HepG2 (cell line): ENCODE results near the gene DDX24. TPM values are rescaled to one million over a fixed set of nuclear protein-coding genes. Genes with fewer than 3 reads are reported as not detected.

Source experiments
- ATAC-seq: fragments of 200-7000 bp; cut with Tn5 transposase; 3 replicates; pipeline ENCODE4 v1.9.1; 2020; ENCODE audit warnings: mild to moderate bottlenecking, moderate library complexity
- BruUV-seq: library from RNA; stranded (reverse); fragments of 400-500 nt; replicated peaks from 2 replicates; lab custom pipeline; 2021; lab: Mats Ljungman, UMichigan
- CTCF ChIA-PET: fragments of 300-600 bp; formaldehyde crosslinking; extraction: SDS; loops from one replicate; lab custom pipeline; 2021; ENCODE audit warnings: low total read pairs, inconsistent platforms, low intra/inter-chr PET ratio; lab: Yijun Ruan, JAX
- POLR2A ChIA-PET: fragments of 350-600 bp; sonication (Branson Sonifier 250); formaldehyde crosslinking; loops from one replicate; lab custom pipeline; 2020; ENCODE audit warnings: antibody characterized with exemption, inconsistent platforms; lab: Yijun Ruan, JAX
- DNase-seq: peaks from one replicate; pipeline ENCODE4 v3.0.0-alpha.2; 2015; ENCODE audit warnings: low spot score
- FAIRE-seq: peaks from 3 replicates; lab custom pipeline; 2011; peaks lifted over from hg19 to GRCh38; lab: Jason Lieb, UNC
- H2AFZ ChIP-seq: one replicate; pipeline ENCODE4 v1.6.1; 2011; ENCODE audit warnings: low read length, inconsistent platforms
- H3K27ac ChIP-seq: fragments of 300-600 bp; 3 replicates; pipeline ENCODE4 v1.8.0; 2011; ENCODE audit warnings: mixed run types, mild to moderate bottlenecking, mixed read lengths, low read length, inconsistent platforms; ENCODE audit not compliant: insufficient read depth; ENCODE audit errors: extremely low read length
- H3K27me3 ChIP-seq, 2 experiments: fragments of 200-600 bp in 1 of 2; 2 replicates in 1 of 2; 3 replicates in 1 of 2; pipeline versions ENCODE4 v1.6.0 to v1.8.0; 2011; ENCODE audit warnings: low read length in 2 of 2, mild to moderate bottlenecking in 2 of 2, moderate library complexity in 2 of 2, inconsistent platforms in 1 of 2; ENCODE audit not compliant: insufficient read depth in 2 of 2, control insufficient read depth in 1 of 2
- H3K36me3 ChIP-seq, 2 experiments: fragments of 200-600 bp in 1 of 2; replicated peaks in 1 of 2; 2 replicates in 1 of 2; 3 replicates in 1 of 2; pipeline versions ENCODE4 v1.5.1 to v1.8.0; 2011; ENCODE audit warnings: low read length in 2 of 2, inconsistent platforms in 1 of 2; ENCODE audit not compliant: insufficient read depth in 2 of 2, control insufficient read depth in 1 of 2
- H3K4me1 ChIP-seq: 2 replicates; pipeline ENCODE4 v1.5.1; 2012; ENCODE audit warnings: low read length, inconsistent platforms; ENCODE audit not compliant: insufficient read depth
- H3K4me2 ChIP-seq: 2 replicates; pipeline ENCODE4 v1.6.0; 2011; ENCODE audit warnings: low read depth, low read length, inconsistent platforms
- H3K4me3 ChIP-seq, 3 experiments: fragments of 200-600 bp in 1 of 3; sonication (generic), shearing (Covaris generic) in 1 of 3; replicated peaks in 1 of 3; 2 replicates each; pipeline ENCODE4 v1.5.1; 2011 to 2016; ENCODE audit warnings: low read length in 3 of 3, inconsistent platforms in 2 of 3, low read depth in 2 of 3, mild to moderate bottlenecking in 2 of 3, control low read depth in 1 of 3, mixed read lengths in 1 of 3; ENCODE audit not compliant: insufficient read depth in 1 of 3
- H3K79me2 ChIP-seq: one replicate; pipeline ENCODE4 v1.6.1; 2011; ENCODE audit warnings: low read length, inconsistent platforms; ENCODE audit not compliant: insufficient read depth
- H3K9ac ChIP-seq: 2 replicates; pipeline ENCODE4 v1.6.0; 2011; ENCODE audit warnings: mild to moderate bottlenecking, low read depth, low read length, inconsistent platforms; ENCODE audit not compliant: insufficient read depth
- H3K9me3 ChIP-seq: 2 replicates; pipeline ENCODE4 v1.5.1; 2012; ENCODE audit warnings: mild to moderate bottlenecking, low read length
- H4K20me1 ChIP-seq: 2 replicates; pipeline ENCODE4 v1.6.0; 2011; ENCODE audit warnings: inconsistent platforms, mild to moderate bottlenecking, low read length, moderate library complexity; ENCODE audit not compliant: insufficient read depth
- GFI1 ChIP-seq: sonication (generic); formaldehyde crosslinking; IDR thresholded peaks from 2 replicates; pipeline ENCODE4 v1.5.0; 2020; ENCODE audit warnings: missing genetic modification reagents, mild to moderate bottlenecking, borderline replicate concordance
- NR2F1 ChIP-seq, 2 experiments: fragments of 450-650 bp in 1 of 2; formaldehyde crosslinking in 1 of 2; IDR thresholded peaks; 2 replicates each; pipeline versions ENCODE4 v1.5.0 to v1.6.1; 2016 to 2020; ENCODE audit warnings: mild to moderate bottlenecking in 1 of 2, missing compliant biosample characterization in 1 of 2, missing genetic modification reagents in 1 of 2, moderate library complexity in 1 of 2
- STAG1 ChIP-seq: sonication (generic); formaldehyde crosslinking; IDR thresholded peaks from 2 replicates; pipeline ENCODE4 v1.4.0; 2020; ENCODE audit warnings: missing genetic modification reagents
- ZNF17 ChIP-seq: sonication (generic); formaldehyde crosslinking; IDR thresholded peaks from 2 replicates; pipeline ENCODE4 v1.5.0; 2020; ENCODE audit warnings: mild to moderate bottlenecking, missing genetic modification reagents
- ZNF253 ChIP-seq: sonication (generic); formaldehyde crosslinking; IDR thresholded peaks from 2 replicates; pipeline ENCODE4 v1.8.0; 2022; ENCODE audit warnings: mild to moderate bottlenecking, missing genetic modification reagents, borderline replicate concordance
- WGBS: methylation state at CpG from one replicate; pipeline ENCODE4 v1.1.6; 2017; ENCODE audit warnings: low lambda C conversion rate; 5-methylcytosine and 5-hydroxymethylcytosine counted together
- in situ Hi-C: cut with HindIII; loops from 2 replicates; pipeline ENCODE4 v1.10.0; 2017; ENCODE audit warnings: low pct_unique_long_range_greater_than_20kb; ENCODE audit not compliant: extremely low pct_ligation_motif_present
- intact Hi-C: fragments of 100-400 bp; cut with micrococcal nuclease; formaldehyde crosslinking; loops from one replicate; pipeline ENCODE4 v1.10.0; 2022; ENCODE audit not compliant: unreplicated experiment
- polyA plus RNA-seq, 8 experiments: library from polyadenylated mRNA; depleted of rRNA in 3 of 8; stranded (reverse) in 7 of 8; unstranded in 1 of 8; fragments of >200 nt; fragmentation: Illumina TruSeq in 4 of 8; extraction: Trizol in 4 of 8; gene quantifications; 2 replicates each; pipeline versions ENCODE4 v1.2.1 to v1.2.3, GENCODE V29; 2011 to 2016; ENCODE audit warnings: low read depth in 4 of 8, missing spikeins in 1 of 8, mixed read lengths in 1 of 8; ENCODE audit not compliant: insufficient read depth in 1 of 8
- total RNA-seq, 5 experiments: library from RNA; depleted of rRNA; stranded (reverse); fragments of >200 nt; fragmentation: Illumina TruSeq; extraction: Trizol; gene quantifications; 2 replicates each; pipeline ENCODE4 v1.2.3, GENCODE V29; 2016; ENCODE audit warnings: low read depth in 1 of 5
- TF ChIP-seq, protein P1 (sequence below): sonication (generic); formaldehyde crosslinking; conservative IDR thresholded peaks from 2 replicates; pipeline ENCODE4 v1.8.0; 2022; ENCODE audit warnings: missing genetic modification reagents
- TF ChIP-seq, protein P2 (sequence below): sonication (generic); formaldehyde crosslinking; IDR thresholded peaks from 2 replicates; pipeline ENCODE4 v1.8.1; 2023; ENCODE audit warnings: mild to moderate bottlenecking, missing genetic modification reagents
- TF ChIP-seq, protein P3 (sequence below): sonication (generic); formaldehyde crosslinking; IDR thresholded peaks from 2 replicates; pipeline ENCODE4 v1.4.0; 2020; ENCODE audit warnings: missing genetic modification reagents, mild to moderate bottlenecking, borderline replicate concordance
- TF ChIP-seq, protein P4 (sequence below): sonication (generic); formaldehyde crosslinking; IDR thresholded peaks from 2 replicates; pipeline ENCODE4 v1.4.0; 2020; ENCODE audit warnings: mild to moderate bottlenecking, low read depth, missing genetic modification reagents

Gene DDX24
- total and polyA plus RNA-seq, 2 of the 13 experiments (the other 11 are each of a cell fraction or from before 2014, with no cell fraction given): 67.3 to 149 TPM

DNA sequence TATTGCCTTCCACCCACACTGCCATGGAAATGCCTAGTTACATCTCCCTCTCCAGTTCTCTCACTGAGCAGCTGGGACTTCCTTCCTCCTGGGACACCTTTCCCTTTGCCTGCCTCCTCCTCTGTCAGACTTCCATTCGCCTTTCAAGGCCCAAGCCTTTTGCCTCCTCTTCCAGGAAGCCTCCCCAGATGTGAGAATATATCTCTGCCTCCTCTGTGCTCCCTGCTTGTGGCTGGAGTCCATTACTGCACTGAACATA, 45.3 kb upstream of the DDX24 start:
- no peak overlapping the region for H3K4me2 ChIP-seq
- peaks cover 2 to 27% of the 10 kb centered on the region in 2 experiments for H3K27me3 ChIP-seq
- TF ChIP-seq ZNF253 (CRISPR knock-in tag): no peak
- TF ChIP-seq, protein P1, sequence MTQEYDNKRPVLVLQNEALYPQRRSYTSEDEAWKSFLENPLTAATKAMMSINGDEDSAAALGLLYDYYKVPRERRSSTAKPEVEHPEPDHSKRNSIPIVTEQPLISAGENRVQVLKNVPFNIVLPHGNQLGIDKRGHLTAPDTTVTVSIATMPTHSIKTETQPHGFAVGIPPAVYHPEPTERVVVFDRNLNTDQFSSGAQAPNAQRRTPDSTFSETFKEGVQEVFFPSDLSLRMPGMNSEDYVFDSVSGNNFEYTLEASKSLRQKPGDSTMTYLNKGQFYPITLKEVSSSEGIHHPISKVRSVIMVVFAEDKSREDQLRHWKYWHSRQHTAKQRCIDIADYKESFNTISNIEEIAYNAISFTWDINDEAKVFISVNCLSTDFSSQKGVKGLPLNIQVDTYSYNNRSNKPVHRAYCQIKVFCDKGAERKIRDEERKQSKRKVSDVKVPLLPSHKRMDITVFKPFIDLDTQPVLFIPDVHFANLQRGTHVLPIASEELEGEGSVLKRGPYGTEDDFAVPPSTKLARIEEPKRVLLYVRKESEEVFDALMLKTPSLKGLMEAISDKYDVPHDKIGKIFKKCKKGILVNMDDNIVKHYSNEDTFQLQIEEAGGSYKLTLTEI (CRISPR knock-in tag): no peak
- intact Hi-C loops: loop anchor here (5.0 kb wide), 1 partner anchor 44 kb away; the partner anchor contains the start of genes DDX24 and IFI27L1
- DNase-seq (no peak), FAIRE-seq (no peak), ATAC-seq (no peak)
- no peak overlapping the region for H2AFZ ChIP-seq
- BruUV-seq: no TSS peak
- CTCF ChIA-PET: no interaction called here
- POLR2A ChIA-PET: no interaction called here
- no peaks in the 10 kb centered on the region for H3K79me2 ChIP-seq
- H3K4me1 ChIP-seq: peaks cover 32% of the 10 kb centered on the region
- H3K9ac ChIP-seq: no peak overlapping the region
- whole genome bisulfite sequencing: 5% methylated on average over 1 of the region's 1 CpG
- no peak overlapping the region for H3K4me3 ChIP-seq
- in situ Hi-C loops: no loop called here
- no peaks in the 10 kb centered on the region for H4K20me1 ChIP-seq
- H3K27ac ChIP-seq: no peak overlapping the region
- H3K9me3 ChIP-seq: no peaks in the 10 kb centered on the region
- H3K36me3 ChIP-seq: no peaks in the 10 kb centered on the region

DNA sequence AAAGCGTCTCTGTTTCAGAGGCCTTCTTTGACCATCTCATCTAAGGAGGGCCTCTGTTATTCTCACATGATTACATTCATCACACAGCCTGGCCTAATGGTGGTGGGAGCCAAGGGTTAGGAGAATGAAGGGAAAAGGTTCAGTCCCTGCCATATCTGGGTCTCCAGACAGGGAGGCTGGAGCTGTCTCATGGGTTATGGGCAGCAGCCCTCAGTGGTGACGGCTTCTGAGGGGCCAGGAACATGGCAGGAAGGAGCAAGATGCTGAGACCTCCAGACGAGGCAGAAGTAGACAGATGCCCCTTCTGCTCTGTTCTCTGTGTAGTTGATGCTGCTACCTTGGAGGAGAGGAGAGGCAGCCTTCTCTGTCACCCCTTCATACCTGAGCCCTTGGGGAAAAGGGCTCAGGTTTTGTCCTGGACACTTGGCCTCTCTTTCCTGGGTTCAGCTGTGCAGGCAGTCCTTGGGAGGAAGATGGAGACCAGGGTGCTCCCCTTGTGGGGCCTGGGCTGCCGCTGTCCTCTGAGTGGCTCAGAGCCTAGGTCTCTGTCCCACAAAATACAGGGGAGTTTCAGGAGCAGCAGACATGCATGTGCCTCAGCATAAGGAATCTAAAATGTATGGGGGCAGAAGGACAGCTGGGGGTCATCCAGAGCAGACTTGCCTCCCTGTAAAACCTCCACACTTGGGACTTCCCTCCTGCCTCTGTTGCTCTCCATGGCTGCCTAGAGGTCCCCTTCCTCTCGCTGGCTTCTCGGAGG, 44.8 kb upstream of the DDX24 start:
- BruUV-seq: no TSS peak
- H3K4me3 ChIP-seq: no peak overlapping the region
- 73% methylated on average over 6 of the region's 6 CpGs for WGBS
- intact Hi-C loops (loop anchor here (5.0 kb wide), 1 partner anchor 44 kb away; the partner anchor contains the start of genes DDX24 and IFI27L1), in situ Hi-C loops (no loop called here)
- peaks cover 2 to 30% of the 10 kb centered on the region in 2 experiments for H3K27me3 ChIP-seq
- DNase-seq: no peak
- H3K36me3 ChIP-seq: no peaks in the 10 kb centered on the region
- no peak overlapping the region for H3K4me2 ChIP-seq
- FAIRE-seq: no peak
- CTCF ChIA-PET: no interaction called here
- no peaks in the 10 kb centered on the region for H3K79me2 ChIP-seq
- H2AFZ ChIP-seq: no peak overlapping the region
- ATAC-seq: no peak
- H4K20me1 ChIP-seq: no peaks in the 10 kb centered on the region
- H3K9ac ChIP-seq: no peak overlapping the region
- no peaks in the 10 kb centered on the region for H3K9me3 ChIP-seq
- peaks cover 32% of the 10 kb centered on the region for H3K4me1 ChIP-seq
- POLR2A ChIA-PET: no interaction called here
- no peak overlapping the region for H3K27ac ChIP-seq
- TF ChIP-seq, protein P2, sequence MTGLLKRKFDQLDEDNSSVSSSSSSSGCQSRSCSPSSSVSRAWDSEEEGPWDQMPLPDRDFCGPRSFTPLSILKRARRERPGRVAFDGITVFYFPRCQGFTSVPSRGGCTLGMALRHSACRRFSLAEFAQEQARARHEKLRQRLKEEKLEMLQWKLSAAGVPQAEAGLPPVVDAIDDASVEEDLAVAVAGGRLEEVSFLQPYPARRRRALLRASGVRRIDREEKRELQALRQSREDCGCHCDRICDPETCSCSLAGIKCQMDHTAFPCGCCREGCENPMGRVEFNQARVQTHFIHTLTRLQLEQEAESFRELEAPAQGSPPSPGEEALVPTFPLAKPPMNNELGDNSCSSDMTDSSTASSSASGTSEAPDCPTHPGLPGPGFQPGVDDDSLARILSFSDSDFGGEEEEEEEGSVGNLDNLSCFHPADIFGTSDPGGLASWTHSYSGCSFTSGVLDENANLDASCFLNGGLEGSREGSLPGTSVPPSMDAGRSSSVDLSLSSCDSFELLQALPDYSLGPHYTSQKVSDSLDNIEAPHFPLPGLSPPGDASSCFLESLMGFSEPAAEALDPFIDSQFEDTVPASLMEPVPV (CRISPR knock-in tag): no peak
- TF ChIP-seq STAG1 (CRISPR knock-in tag) (no peak), GFI1 (no peak), ZNF17 (CRISPR knock-in tag) (no peak), NR2F1 (CRISPR knock-in tag; IDR thresholded peaks at IDR 0.05) (no peak)
- TF ChIP-seq, protein P3, sequence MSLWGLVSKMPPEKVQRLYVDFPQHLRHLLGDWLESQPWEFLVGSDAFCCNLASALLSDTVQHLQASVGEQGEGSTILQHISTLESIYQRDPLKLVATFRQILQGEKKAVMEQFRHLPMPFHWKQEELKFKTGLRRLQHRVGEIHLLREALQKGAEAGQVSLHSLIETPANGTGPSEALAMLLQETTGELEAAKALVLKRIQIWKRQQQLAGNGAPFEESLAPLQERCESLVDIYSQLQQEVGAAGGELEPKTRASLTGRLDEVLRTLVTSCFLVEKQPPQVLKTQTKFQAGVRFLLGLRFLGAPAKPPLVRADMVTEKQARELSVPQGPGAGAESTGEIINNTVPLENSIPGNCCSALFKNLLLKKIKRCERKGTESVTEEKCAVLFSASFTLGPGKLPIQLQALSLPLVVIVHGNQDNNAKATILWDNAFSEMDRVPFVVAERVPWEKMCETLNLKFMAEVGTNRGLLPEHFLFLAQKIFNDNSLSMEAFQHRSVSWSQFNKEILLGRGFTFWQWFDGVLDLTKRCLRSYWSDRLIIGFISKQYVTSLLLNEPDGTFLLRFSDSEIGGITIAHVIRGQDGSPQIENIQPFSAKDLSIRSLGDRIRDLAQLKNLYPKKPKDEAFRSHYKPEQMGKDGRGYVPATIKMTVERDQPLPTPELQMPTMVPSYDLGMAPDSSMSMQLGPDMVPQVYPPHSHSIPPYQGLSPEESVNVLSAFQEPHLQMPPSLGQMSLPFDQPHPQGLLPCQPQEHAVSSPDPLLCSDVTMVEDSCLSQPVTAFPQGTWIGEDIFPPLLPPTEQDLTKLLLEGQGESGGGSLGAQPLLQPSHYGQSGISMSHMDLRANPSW (CRISPR knock-in tag): no peak
- TF ChIP-seq, protein P4, sequence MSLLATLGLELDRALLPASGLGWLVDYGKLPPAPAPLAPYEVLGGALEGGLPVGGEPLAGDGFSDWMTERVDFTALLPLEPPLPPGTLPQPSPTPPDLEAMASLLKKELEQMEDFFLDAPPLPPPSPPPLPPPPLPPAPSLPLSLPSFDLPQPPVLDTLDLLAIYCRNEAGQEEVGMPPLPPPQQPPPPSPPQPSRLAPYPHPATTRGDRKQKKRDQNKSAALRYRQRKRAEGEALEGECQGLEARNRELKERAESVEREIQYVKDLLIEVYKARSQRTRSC (CRISPR knock-in tag): no peak
